GM21447 (cell line): Measurements from ENCODE around the gene CA5A.

Experiments
- ATAC-seq: cut with Tn5 transposase; IDR thresholded peaks from one replicate; pipeline ENCODE4 v1.9.1; 2021; ENCODE audit not compliant: unreplicated experiment

Gene CA5A

GRCh38 chr16:87854053-87854906 lies 82.0 kb downstream of the CA5A start:
- no peak for ATAC-seq

GRCh38 chr16:87853411-87854052 lies 82.8 kb downstream of the CA5A start:
- ATAC-seq: no peak

- ATAC-seq: no peak
Measured at GRCh38 chr16:87851601-87852000, 84.7 kb downstream of the CA5A start.

GRCh38 chr16:87851141-87851587 lies 85.2 kb downstream of the CA5A start:
- no peak for ATAC-seq

GRCh38 chr16:87850009-87851006 lies 86.0 kb downstream of the CA5A start:
- no peak for ATAC-seq

GRCh38 chr16:87849419-87850008 lies 86.8 kb downstream of the CA5A start:
- no peak for ATAC-seq

- ATAC-seq: no peak
Measured at GRCh38 chr16:87848676-87849345, 87.5 kb downstream of the CA5A start.

- no peak for ATAC-seq
Measured at GRCh38 chr16:87847785-87848675, 88.3 kb downstream of the CA5A start.

GRCh38 chr16:87847467-87847784 lies 88.9 kb downstream of the CA5A start:
- no peak for ATAC-seq

GRCh38 chr16:87846705-87847466 lies 89.4 kb downstream of the CA5A start:
- ATAC-seq: no peak

- ATAC-seq: no peak
Measured at GRCh38 chr16:87845807-87846619, 90.3 kb downstream of the CA5A start.

GRCh38 chr16:87845213-87845612 lies 91.1 kb downstream of the CA5A start:
- no peak for ATAC-seq

- ATAC-seq: no peak
Measured at GRCh38 chr16:87844809-87845208, 91.5 kb downstream of the CA5A start.

- no peak for ATAC-seq
Measured at GRCh38 chr16:87844120-87844733, 92.1 kb downstream of the CA5A start.

GRCh38 chr16:87843678-87844105 lies 92.6 kb downstream of the CA5A start:
- ATAC-seq: no peak

GRCh38 chr16:87842209-87842869 lies 94.0 kb downstream of the CA5A start:
- no peak for ATAC-seq
